DOHH2 (cell line): ENCODE results near the gene ZNF536.

Source experiments
- H3F3A ChIP-seq: fragments of 200-600 bp; sonication (generic), shearing (Covaris generic); 2 replicates; pipeline ENCODE4 v1.6.0; 2016; ENCODE audit warnings: antibody characterized with exemption, mild to moderate bottlenecking; ENCODE audit not compliant: control insufficient read depth, insufficient read depth
- H3K27ac ChIP-seq: fragments of 200-600 bp; sonication (generic); 2 replicates; pipeline ENCODE4 v1.5.1; 2014; ENCODE audit warnings: low read depth, mild to moderate bottlenecking, low read length, moderate library complexity
- H3K27me3 ChIP-seq: fragments of 200-600 bp; sonication (generic); 2 replicates; pipeline ENCODE4 v1.6.1; 2014; ENCODE audit warnings: mild to moderate bottlenecking, low read length, mixed read lengths; ENCODE audit not compliant: control insufficient read depth
- H3K36me3 ChIP-seq: fragments of 200-600 bp; sonication (generic); 2 replicates; pipeline ENCODE4 v1.6.1; 2014; ENCODE audit warnings: mild to moderate bottlenecking, low read length, moderate library complexity, mixed read lengths; ENCODE audit not compliant: control insufficient read depth
- H3K4me1 ChIP-seq: fragments of 200-600 bp; sonication (generic); 2 replicates; pipeline ENCODE4 v1.6.1; 2014; ENCODE audit warnings: mild to moderate bottlenecking, low read length, mixed read lengths; ENCODE audit not compliant: control insufficient read depth
- H3K4me2 ChIP-seq: fragments of 200-600 bp; sonication (generic); 2 replicates; pipeline ENCODE4 v1.6.0; 2014; ENCODE audit warnings: mild to moderate bottlenecking, low read length, moderate library complexity
- H3K4me3 ChIP-seq: fragments of 200-600 bp; sonication (generic); 2 replicates; pipeline ENCODE4 v1.5.1; 2014; ENCODE audit warnings: mild to moderate bottlenecking, low read length, mixed read lengths
- H3K79me2 ChIP-seq: fragments of 200-600 bp; sonication (generic); 2 replicates; pipeline ENCODE4 v1.6.1; 2014; ENCODE audit warnings: mild to moderate bottlenecking, low read length, mixed read lengths; ENCODE audit not compliant: control insufficient read depth
- H3K9me2 ChIP-seq: fragments of 200-600 bp; sonication (generic); replicated peaks from 2 replicates; pipeline ENCODE4 v1.6.1; 2014; ENCODE audit warnings: mild to moderate bottlenecking, low read length, mixed read lengths; ENCODE audit not compliant: control insufficient read depth
- H3K9me3 ChIP-seq: fragments of 200-600 bp; sonication (generic); 2 replicates; pipeline ENCODE4 v1.6.1; 2014; ENCODE audit warnings: antibody characterized with exemption, low read length, mixed read lengths; ENCODE audit not compliant: control insufficient read depth, insufficient read depth
- H4K20me1 ChIP-seq: fragments of 200-600 bp; sonication (generic); 2 replicates; pipeline ENCODE4 v1.6.0; 2014; ENCODE audit warnings: low read depth, mild to moderate bottlenecking, antibody characterized with exemption, low read length, moderate library complexity; ENCODE audit not compliant: control insufficient read depth, insufficient read depth
- EZH2phosphoT487 ChIP-seq: fragments of 200-600 bp; sonication (generic); IDR thresholded peaks from 2 replicates; pipeline ENCODE4 v1.6.1; 2017; ENCODE audit warnings: borderline replicate concordance, mild to moderate bottlenecking, antibody characterized with exemption, low read length, moderate library complexity, mixed read lengths
- TF ChIP-seq, protein P1 (sequence below): fragments of 200-600 bp; sonication (generic); IDR thresholded peaks from one replicate; pipeline ENCODE4 v1.5.1; 2014; ENCODE audit warnings: antibody characterized with exemption, mild to moderate bottlenecking, low read depth, low read length; ENCODE audit not compliant: poor library complexity, severe bottlenecking

The ZNF536 gene

DNA sequence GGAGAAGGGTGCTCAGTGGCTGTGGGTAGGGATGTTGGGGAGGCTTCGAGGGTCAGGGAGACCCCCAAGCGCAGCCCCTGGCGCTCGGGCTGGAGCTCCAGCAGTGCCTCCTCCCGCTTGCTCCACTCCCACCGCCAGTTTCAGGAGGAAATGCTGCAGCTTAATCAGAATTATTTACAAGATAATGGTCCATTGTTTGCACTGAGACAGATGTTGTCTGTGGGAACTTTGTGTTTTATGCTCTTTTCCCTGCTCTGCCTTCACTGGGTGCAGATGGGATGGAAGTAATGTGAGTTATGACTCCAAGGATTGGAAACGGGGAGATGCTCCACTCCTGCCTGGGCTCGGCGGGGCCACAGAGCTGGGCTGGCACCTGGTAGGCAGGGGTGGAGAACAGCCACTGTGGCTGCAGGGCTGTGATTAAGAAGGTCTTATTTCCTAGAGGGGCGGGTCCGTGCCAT, 192.4 kb downstream of the ZNF536 start:
- TF ChIP-seq EZH2phosphoT487: no peak
- TF ChIP-seq, protein P1, sequence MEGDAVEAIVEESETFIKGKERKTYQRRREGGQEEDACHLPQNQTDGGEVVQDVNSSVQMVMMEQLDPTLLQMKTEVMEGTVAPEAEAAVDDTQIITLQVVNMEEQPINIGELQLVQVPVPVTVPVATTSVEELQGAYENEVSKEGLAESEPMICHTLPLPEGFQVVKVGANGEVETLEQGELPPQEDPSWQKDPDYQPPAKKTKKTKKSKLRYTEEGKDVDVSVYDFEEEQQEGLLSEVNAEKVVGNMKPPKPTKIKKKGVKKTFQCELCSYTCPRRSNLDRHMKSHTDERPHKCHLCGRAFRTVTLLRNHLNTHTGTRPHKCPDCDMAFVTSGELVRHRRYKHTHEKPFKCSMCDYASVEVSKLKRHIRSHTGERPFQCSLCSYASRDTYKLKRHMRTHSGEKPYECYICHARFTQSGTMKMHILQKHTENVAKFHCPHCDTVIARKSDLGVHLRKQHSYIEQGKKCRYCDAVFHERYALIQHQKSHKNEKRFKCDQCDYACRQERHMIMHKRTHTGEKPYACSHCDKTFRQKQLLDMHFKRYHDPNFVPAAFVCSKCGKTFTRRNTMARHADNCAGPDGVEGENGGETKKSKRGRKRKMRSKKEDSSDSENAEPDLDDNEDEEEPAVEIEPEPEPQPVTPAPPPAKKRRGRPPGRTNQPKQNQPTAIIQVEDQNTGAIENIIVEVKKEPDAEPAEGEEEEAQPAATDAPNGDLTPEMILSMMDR: no peak
- no peaks in the 10 kb centered on the region for H3F3A ChIP-seq
- no peak overlapping the region for H3K4me3 ChIP-seq
- H4K20me1 ChIP-seq: no peaks in the 10 kb centered on the region
- H3K27ac ChIP-seq: no peak overlapping the region
- no peaks in the 10 kb centered on the region for H3K36me3 ChIP-seq
- H3K9me3 ChIP-seq: no peaks in the 10 kb centered on the region
- H3K27me3 ChIP-seq: no peaks in the 10 kb centered on the region
- no peaks in the 10 kb centered on the region for H3K9me2 ChIP-seq
- H3K4me1 ChIP-seq: no peaks in the 10 kb centered on the region
- H3K79me2 ChIP-seq: no peaks in the 10 kb centered on the region
- no peak overlapping the region for H3K4me2 ChIP-seq

DNA sequence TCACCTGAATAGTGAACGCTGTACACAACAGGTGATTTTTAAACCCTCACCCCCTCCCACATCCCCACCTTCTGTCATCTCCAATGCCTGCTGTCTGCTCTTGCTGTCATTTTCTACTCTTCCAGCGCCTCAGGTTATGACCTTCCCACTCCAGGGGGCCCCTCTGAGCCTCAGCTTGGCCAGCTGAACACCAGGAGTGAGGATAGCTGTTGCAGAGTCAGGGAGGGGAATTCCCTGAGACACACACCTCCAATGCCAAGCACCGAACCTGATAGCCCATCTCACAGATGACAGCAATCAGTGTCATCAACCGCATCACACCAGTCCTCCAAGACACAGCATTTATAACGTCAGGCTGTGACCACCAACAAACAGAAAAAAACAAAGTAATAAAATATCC, 193.5 kb downstream of the ZNF536 start:
- H3K9me2 ChIP-seq: no peaks in the 10 kb centered on the region
- H4K20me1 ChIP-seq: no peaks in the 10 kb centered on the region
- no peaks in the 10 kb centered on the region for H3K79me2 ChIP-seq
- no peaks in the 10 kb centered on the region for H3K4me1 ChIP-seq
- H3K4me3 ChIP-seq: no peak overlapping the region
- no peaks in the 10 kb centered on the region for H3K27me3 ChIP-seq
- no peak overlapping the region for H3K4me2 ChIP-seq
- no peak overlapping the region for H3K27ac ChIP-seq
- TF ChIP-seq EZH2phosphoT487: no peak
- TF ChIP-seq, protein P1: no peak
- no peaks in the 10 kb centered on the region for H3K36me3 ChIP-seq
- no peaks in the 10 kb centered on the region for H3F3A ChIP-seq
- no peaks in the 10 kb centered on the region for H3K9me3 ChIP-seq

GRCh38 chr19:30566681-30567420, 194.7 kb downstream of the ZNF536 start:
- no peak overlapping the region for H3K27ac ChIP-seq
- H3K9me3 ChIP-seq: no peaks in the 10 kb centered on the region
- H3K36me3 ChIP-seq: no peaks in the 10 kb centered on the region
- no peak overlapping the region for H3K4me2 ChIP-seq
- H3K4me1 ChIP-seq: no peaks in the 10 kb centered on the region
- TF ChIP-seq, protein P1: no peak
- no peak for TF ChIP-seq EZH2phosphoT487
- no peaks in the 10 kb centered on the region for H4K20me1 ChIP-seq
- no peaks in the 10 kb centered on the region for H3K27me3 ChIP-seq
- H3K4me3 ChIP-seq: no peak overlapping the region
- no peaks in the 10 kb centered on the region for H3F3A ChIP-seq
- H3K79me2 ChIP-seq: no peaks in the 10 kb centered on the region
- no peaks in the 10 kb centered on the region for H3K9me2 ChIP-seq
